A549 (cell line): Measurements from ENCODE around the gene PCNX3. TPM values are rescaled to one million over a fixed set of nuclear protein-coding genes. Genes with fewer than 3 reads are reported as not detected.

Experiments
- ATAC-seq, 2 experiments: fragments of 200-7000 bp in 1 of 2; fragments of >200 bp in 1 of 2; cut with Nextera tagmentation in 1 of 2; cut with Tn5 transposase in 1 of 2; 3 replicates each; pipeline versions ENCODE4 v1.8.0 to v1.9.1; 2018 to 2020; ENCODE audit warnings: mild to moderate bottlenecking in 1 of 2, moderate library complexity in 1 of 2
- CTCF ChIA-PET: fragments of 300-600 bp; sonication (Branson Sonifier 250); formaldehyde crosslinking; extraction: SDS; loops from one replicate; lab custom pipeline; 2021; ENCODE audit warnings: antibody characterized with exemption, inconsistent platforms; lab: Yijun Ruan, JAX
- POLR2A ChIA-PET: fragments of 350-600 bp; formaldehyde crosslinking; extraction: SDS; loops from one replicate; lab custom pipeline; 2021; ENCODE audit warnings: antibody characterized with exemption, inconsistent platforms; lab: Yijun Ruan, JAX
- DNase-seq, 2 experiments: peaks; one replicate each; pipeline versions ENCODE4 v3.0.0 to v3.0.0-alpha.2; 2011 to 2016; ENCODE audit warnings: low read depth in 1 of 2, low spot score in 1 of 2
- FAIRE-seq: peaks from 2 replicates; lab custom pipeline; 2011; peaks lifted over from hg19 to GRCh38; lab: Jason Lieb, UNC
- H3K27ac ChIP-seq, 2 experiments: fragments of >200 bp; sonication (Bioruptor Twin); formaldehyde crosslinking; 3 replicates each; pipeline ENCODE4 v1.5.1; 2016 to 2017
- H3K4me1 ChIP-seq: fragments of >200 bp; sonication (Bioruptor Twin); formaldehyde crosslinking; 3 replicates; pipeline ENCODE4 v1.6.1; 2016
- H3K4me2 ChIP-seq: fragments of >200 bp; sonication (Bioruptor Twin); formaldehyde crosslinking; 3 replicates; pipeline ENCODE4 v1.6.1; 2016
- H3K4me3 ChIP-seq: fragments of >200 bp; sonication (Bioruptor Twin); formaldehyde crosslinking; 3 replicates; pipeline ENCODE4 v1.5.1; 2016
- H3K9me3 ChIP-seq: fragments of >200 bp; sonication (Bioruptor Twin); formaldehyde crosslinking; 3 replicates; pipeline ENCODE4 v1.6.1; 2016
- CHD2 ChIP-seq: fragments of 150-350 bp; IDR thresholded peaks from 2 replicates; pipeline ENCODE4 v1.6.1; 2014; ENCODE audit warnings: low read length; ENCODE audit not compliant: partially characterized antibody
- CTCF ChIP-seq: fragments of >200 bp; sonication (Bioruptor Twin); formaldehyde crosslinking; IDR thresholded peaks from 3 replicates; pipeline ENCODE4 v1.5.1; 2016
- E2F6 ChIP-seq: IDR thresholded peaks from 2 replicates; pipeline ENCODE4 v1.6.1; 2012; ENCODE audit warnings: low read depth, borderline replicate concordance
- FOSB ChIP-seq: fragments of 250-450 bp; sonication (Bioruptor Pico); IDR thresholded peaks from 2 replicates; pipeline ENCODE4 v1.5.0; 2020; ENCODE audit warnings: mild to moderate bottlenecking, moderate library complexity
- FOXS1 ChIP-seq: fragments of 250-450 bp; sonication (Bioruptor Pico); IDR thresholded peaks from 2 replicates; pipeline ENCODE4 v1.5.0; 2020; ENCODE audit warnings: mild to moderate bottlenecking, moderate library complexity
- HES2 ChIP-seq: fragments of >200 bp; sonication (Bioruptor Twin); formaldehyde crosslinking; IDR thresholded peaks from 2 replicates; pipeline ENCODE4 v1.6.1; 2016
- HEYL ChIP-seq: fragments of 250-450 bp; sonication (Bioruptor Pico); IDR thresholded peaks from 2 replicates; pipeline ENCODE4 v1.8.0; 2021; ENCODE audit warnings: mild to moderate bottlenecking, moderate library complexity
- KDM5A ChIP-seq: fragments of 200-600 bp; sonication (generic); IDR thresholded peaks from 2 replicates; pipeline ENCODE4 v1.6.1; 2016; ENCODE audit warnings: antibody characterized with exemption, mild to moderate bottlenecking
- MYC ChIP-seq: IDR thresholded peaks from 2 replicates; pipeline ENCODE4 v1.6.1; 2012; ENCODE audit warnings: mild to moderate bottlenecking, inconsistent platforms, low read length, improper control_type of control experiment, borderline replicate concordance
- NFE2L2 ChIP-seq: fragments of 150-350 bp; conservative IDR thresholded peaks from 2 replicates; pipeline ENCODE4 v1.6.1; 2014; ENCODE audit warnings: low read length
- NR3C1 ChIP-seq: fragments of >200 bp; sonication (Bioruptor Twin); formaldehyde crosslinking; IDR thresholded peaks from 3 replicates; pipeline ENCODE4 v1.6.1; 2017
- POLR2A ChIP-seq: IDR thresholded peaks from 2 replicates; pipeline ENCODE4 v1.6.1; 2012; ENCODE audit warnings: mild to moderate bottlenecking, low read length
- RARB ChIP-seq: fragments of 250-450 bp; sonication (Bioruptor Pico); IDR thresholded peaks from 2 replicates; pipeline ENCODE4 v1.8.0; 2021; ENCODE audit warnings: mild to moderate bottlenecking, moderate library complexity
- RFX5 ChIP-seq: fragments of 450-650 bp; IDR thresholded peaks from 2 replicates; pipeline ENCODE4 v1.7.1; 2014; ENCODE audit warnings: antibody characterized with exemption, mild to moderate bottlenecking, moderate library complexity
- RNF2 ChIP-seq: fragments of 200-600 bp; sonication (generic); IDR thresholded peaks from 2 replicates; pipeline ENCODE4 v1.6.1; 2016; ENCODE audit warnings: low read depth, mild to moderate bottlenecking, antibody characterized with exemption, moderate library complexity, borderline replicate concordance
- SMC3 ChIP-seq: fragments of >200 bp; sonication (Bioruptor Twin); formaldehyde crosslinking; IDR thresholded peaks from 3 replicates; pipeline ENCODE4 v1.6.1; 2018; ENCODE audit warnings: inconsistent platforms
- SREBF2 ChIP-seq: fragments of 450-650 bp; IDR thresholded peaks from 2 replicates; pipeline ENCODE4 v1.6.1; 2014; ENCODE audit warnings: mild to moderate bottlenecking, moderate library complexity
- TFCP2L1 ChIP-seq: fragments of 250-450 bp; sonication (Bioruptor Pico); IDR thresholded peaks from 2 replicates; pipeline ENCODE4 v1.5.0; 2021; ENCODE audit warnings: mild to moderate bottlenecking
- USF2 ChIP-seq: fragments of 450-650 bp; IDR thresholded peaks from 2 replicates; pipeline ENCODE4 v1.6.1; 2014; ENCODE audit warnings: antibody characterized with exemption
- ZC3H11A ChIP-seq: fragments of 450-650 bp; IDR thresholded peaks from 2 replicates; pipeline ENCODE4 v1.6.1; 2014; ENCODE audit warnings: antibody characterized with exemption, mild to moderate bottlenecking
- WGBS: methylation state at CpG from one replicate; pipeline ENCODE4 v1.1.6; 2017; ENCODE audit errors: missing lambda C conversion rate; 5-methylcytosine and 5-hydroxymethylcytosine counted together
- polyA plus RNA-seq, 4 experiments: library from polyadenylated mRNA; depleted of rRNA in 3 of 4; stranded (reverse); fragments of >200 nt; fragmentation: RNase III in 1 of 4; extraction: RNeasy Plus Mini Kit Qiagen cat#74134 plus additional on column Dnase treatment in 1 of 4; gene quantifications; 2 replicates in 3 of 4; 3 replicates in 1 of 4; pipeline ENCODE4 v1.2.3, GENCODE V29; 2011 to 2017

Gene PCNX3
- polyA plus RNA-seq, 2 of the 4 experiments (the other 2 are of a cell fraction): 14.2 to 29.7 TPM

GRCh38 chr11:65636108-65637031 lies 20.8 kb downstream of the PCNX3 start (continued):
- TF ChIP-seq CTCF: no peak
- no peak for TF ChIP-seq SREBF2
- TF ChIP-seq, all 56 proteins: peak for 0

GRCh38 chr11:65637032-65637557 lies 21.5 kb downstream of the PCNX3 start:
- no peak overlapping the region for H3K4me3 ChIP-seq
- ATAC-seq: no peak
- no peak for DNase-seq
- POLR2A ChIA-PET: interaction anchor here (0.6 to 2.3 kb wide), 5 partner anchors 11 to 208 kb away, joined by 3 to 12 read pairs (median 5); partner anchors contain the start of genes PCNX3 and RELA
- CTCF ChIA-PET: interaction anchor here (0.8 to 8.2 kb wide), 4 partner anchors 10 to 248 kb away, joined by 3 to 54 read pairs (median 5); no protein-coding TSS in a partner anchor
- FAIRE-seq: no peak
- no peak overlapping the region; a peak in 1 of 6 replicates for H3K27ac ChIP-seq
- H3K4me1 ChIP-seq: peaks cover 16% of the 10 kb centered on the region
- no peaks in the 10 kb centered on the region for H3K9me3 ChIP-seq
- WGBS: 90% methylated on average over 3 of the region's 3 CpGs
- peak overlapping the region; percentile 99 for H3K4me2 ChIP-seq
- TF ChIP-seq NR3C1 (no peak), RFX5 (no peak), CHD2 (no peak), POLR2A (no peak), MYC (no peak), FOSB (CRISPR knock-in tag) (no peak), RNF2 (no peak), E2F6 (no peak), HES2 (no peak), USF2 (no peak)

GRCh38 chr11:65637794-65638419 lies 22.3 kb downstream of the PCNX3 start, which contains the start of gene SIPA1:
TSS of gene SIPA1 (plus strand) at chr11:65638101. CDS start at chr11:65640922, 2,821 bp downstream.
- peak; percentile 60 to 86 for ATAC-seq
- WGBS: 21% methylated on average over 10 of the region's 46 CpGs
- ChIA-PET POLR2A (interaction anchor here (0.6 to 2.3 kb wide), 5 partner anchors 12 to 207 kb away, joined by 3 to 12 read pairs (median 5); partner anchors contain the start of genes PCNX3 and RELA), CTCF (interaction anchor here (0.6 to 8.2 kb wide), 8 partner anchors 9 to 247 kb away, joined by 3 to 54 read pairs (median 3); no protein-coding TSS in a partner anchor)
- Histone ChIP-seq H3K4me2 (peak within 1 kb of the TSS; percentile 99), H3K27ac (peak within 1 kb of the TSS; percentile 73 to 89), H3K4me1 (peaks cover 19% of the 10 kb centered on the region), H3K9me3 (no peaks in the 10 kb centered on the region), H3K4me3 (peak within 1 kb of the TSS; percentile 72)
- DNase-seq: peak; percentile 58 to 91
- no peak for FAIRE-seq
- TF ChIP-seq USF2 (no peak), ZC3H11A (no peak), HEYL (CRISPR knock-in tag) (no peak), RARB (CRISPR knock-in tag) (no peak), NFE2L2 (no peak), CTCF (no peak), FOXS1 (no peak), CHD2 (no peak), FOSB (CRISPR knock-in tag) (no peak), TFCP2L1 (CRISPR knock-in tag) (0 out of 2 replicates have a peak, but pooled peaks have one; percentile 54), SMC3 (no peak), KDM5A (no peak)
